HUES6 (cell line): ENCODE measurements around the gene PDLIM1.

Experiments
- H3K27ac ChIP-seq: 2 replicates; pipeline ENCODE4 v1.7.0; 2013; ENCODE audit warnings: low read depth, mild to moderate bottlenecking, low read length, inconsistent platforms
- H3K27me3 ChIP-seq: 2 replicates; pipeline ENCODE4 v1.6.1; 2013; ENCODE audit warnings: low read length; ENCODE audit not compliant: control insufficient read depth, insufficient read depth
- H3K36me3 ChIP-seq: 2 replicates; pipeline ENCODE4 v1.6.1; 2013; ENCODE audit warnings: low read length; ENCODE audit not compliant: control insufficient read depth, insufficient read depth
- H3K4me1 ChIP-seq: 2 replicates; pipeline ENCODE4 v1.6.1; 2013; ENCODE audit warnings: low read length; ENCODE audit not compliant: control insufficient read depth, insufficient read depth
- H3K4me3 ChIP-seq: 2 replicates; pipeline ENCODE4 v1.5.1; 2013; ENCODE audit warnings: low read depth, low read length
- H3K9ac ChIP-seq: one replicate; pipeline ENCODE4 v1.6.1; 2013; ENCODE audit warnings: mild to moderate bottlenecking, low read length
- H3K9me3 ChIP-seq: 2 replicates; pipeline ENCODE4 v1.6.1; 2013; ENCODE audit warnings: low read depth, low read length; ENCODE audit not compliant: control insufficient read depth, insufficient read depth

The PDLIM1 gene

DNA sequence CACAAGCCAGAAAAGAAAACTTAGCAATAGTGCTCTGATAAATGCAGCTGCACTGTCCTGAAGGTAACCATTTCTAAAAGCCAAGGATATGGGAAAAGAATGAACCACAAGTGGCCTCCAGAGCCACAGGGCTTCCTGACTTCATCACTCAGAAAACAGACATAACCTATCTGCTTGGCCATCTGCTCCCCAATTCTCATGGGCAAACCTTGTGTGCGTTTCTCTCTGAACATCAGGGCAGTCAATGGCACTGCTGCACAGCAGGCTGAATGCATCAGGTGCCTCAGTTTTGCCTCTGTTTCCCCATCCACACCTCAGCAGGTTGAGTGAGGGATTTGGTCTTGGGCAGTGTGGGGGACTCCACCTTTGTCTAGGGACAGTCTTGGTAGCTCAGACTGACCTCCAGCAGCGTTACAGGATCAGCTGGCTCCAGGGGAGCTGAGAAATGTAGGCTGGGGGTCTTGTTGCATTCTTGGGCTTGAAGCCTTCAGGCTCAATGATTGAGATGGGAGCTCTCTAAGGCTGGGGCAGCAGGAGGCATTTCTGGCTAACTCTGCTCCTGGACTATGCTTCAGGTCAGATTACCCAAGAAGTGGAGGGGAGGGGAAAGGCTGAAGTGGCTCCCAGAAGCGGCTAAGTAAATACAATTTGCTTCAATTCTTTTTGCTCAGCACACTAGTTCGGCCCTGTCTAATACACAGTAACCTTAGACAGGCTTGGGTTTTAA is 23.6 kb upstream of the PDLIM1 start:
- H3K4me1 ChIP-seq: peaks cover 49% of the 10 kb centered on the region
- peaks cover 6% of the 10 kb centered on the region; the same call in 1 of the 2 replicates for H3K36me3 ChIP-seq
- H3K9me3 ChIP-seq: no peaks in the 10 kb centered on the region
- no peak overlapping the region for H3K4me3 ChIP-seq
- H3K27ac ChIP-seq: no peak overlapping the region
- H3K9ac ChIP-seq: no peak overlapping the region
- no peaks in the 10 kb centered on the region for H3K27me3 ChIP-seq

DNA sequence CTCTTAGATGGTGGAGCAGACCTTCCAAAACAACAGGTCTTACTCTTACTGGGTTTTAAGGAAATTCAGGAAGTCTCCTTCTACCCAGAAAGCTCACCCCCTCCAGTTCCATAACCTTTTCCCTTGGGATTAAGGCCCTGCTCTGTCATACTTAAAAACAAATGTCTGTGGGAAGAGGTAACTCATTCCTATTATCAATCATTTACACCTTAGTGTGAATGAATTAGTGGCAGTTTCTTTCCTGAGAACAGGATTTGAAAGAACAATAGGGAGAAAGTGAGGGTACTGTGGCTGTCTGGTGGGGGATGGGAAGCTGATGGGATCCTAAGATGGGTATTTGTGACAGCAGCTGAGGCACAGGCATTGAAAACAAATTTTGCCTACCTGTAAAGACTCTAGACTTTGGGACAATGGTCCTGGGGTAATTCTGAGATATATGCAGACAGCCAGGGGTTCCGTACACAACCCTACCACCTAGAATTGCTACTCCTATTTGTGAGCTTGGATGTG is 22.2 kb upstream of the PDLIM1 start:
- Histone ChIP-seq H3K27ac (no peak overlapping the region), H3K9ac (no peak overlapping the region), H3K27me3 (no peaks in the 10 kb centered on the region), H3K4me3 (no peak overlapping the region), H3K4me1 (peaks cover 56% of the 10 kb centered on the region), H3K9me3 (no peaks in the 10 kb centered on the region), H3K36me3 (peaks cover 6% of the 10 kb centered on the region; the same call in 1 of the 2 replicates)

DNA sequence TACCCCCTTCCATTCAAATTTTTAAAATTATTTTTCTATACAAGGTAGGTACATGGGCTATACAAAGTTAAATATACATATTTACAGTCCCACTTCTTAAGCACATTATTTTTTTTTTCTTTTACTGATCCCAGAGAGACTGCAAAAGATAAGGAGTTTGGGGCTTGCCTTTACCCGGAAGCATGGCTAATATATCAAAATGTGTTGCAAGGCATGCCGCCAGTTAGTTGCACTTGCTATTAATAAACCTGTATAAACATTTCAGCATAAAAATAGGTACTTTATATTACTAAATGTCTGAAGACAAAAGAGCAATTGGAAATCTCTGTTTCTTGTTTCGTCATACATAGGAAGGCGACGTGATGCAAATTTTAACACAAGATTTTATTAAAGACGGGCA is 21.5 kb upstream of the PDLIM1 start:
- H3K4me1 ChIP-seq: peaks cover 56% of the 10 kb centered on the region
- no peaks in the 10 kb centered on the region for H3K9me3 ChIP-seq
- H3K4me3 ChIP-seq: no peak overlapping the region
- H3K36me3 ChIP-seq: peaks cover 6% of the 10 kb centered on the region; the same call in 1 of the 2 replicates
- no peak overlapping the region for H3K27ac ChIP-seq
- no peak overlapping the region for H3K9ac ChIP-seq
- H3K27me3 ChIP-seq: no peaks in the 10 kb centered on the region

DNA sequence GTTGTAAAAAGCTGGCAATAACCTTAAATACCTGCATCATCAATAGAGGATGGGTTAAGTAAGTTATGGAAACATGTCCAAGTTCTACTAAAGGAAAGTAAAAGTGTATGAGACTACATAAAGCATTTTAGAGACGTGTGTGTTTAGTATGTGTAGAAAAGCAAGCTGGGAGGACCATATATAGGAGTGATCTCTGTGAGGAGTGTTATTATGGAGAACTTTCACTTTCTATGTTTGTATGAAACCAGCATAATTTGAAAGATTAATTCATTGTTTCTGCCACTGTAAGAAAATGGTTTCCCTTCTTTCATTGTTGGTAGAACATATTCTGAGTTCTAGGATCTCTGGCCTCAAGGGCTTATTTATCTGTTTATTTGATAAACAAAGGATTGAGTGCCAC is 19.2 kb upstream of the PDLIM1 start:
- Histone ChIP-seq H3K9ac (no peak overlapping the region), H3K4me3 (no peak overlapping the region), H3K27me3 (no peaks in the 10 kb centered on the region), H3K4me1 (peaks cover 56% of the 10 kb centered on the region), H3K36me3 (peaks cover 6% of the 10 kb centered on the region; the same call in 1 of the 2 replicates), H3K9me3 (no peaks in the 10 kb centered on the region), H3K27ac (no peak overlapping the region)

DNA sequence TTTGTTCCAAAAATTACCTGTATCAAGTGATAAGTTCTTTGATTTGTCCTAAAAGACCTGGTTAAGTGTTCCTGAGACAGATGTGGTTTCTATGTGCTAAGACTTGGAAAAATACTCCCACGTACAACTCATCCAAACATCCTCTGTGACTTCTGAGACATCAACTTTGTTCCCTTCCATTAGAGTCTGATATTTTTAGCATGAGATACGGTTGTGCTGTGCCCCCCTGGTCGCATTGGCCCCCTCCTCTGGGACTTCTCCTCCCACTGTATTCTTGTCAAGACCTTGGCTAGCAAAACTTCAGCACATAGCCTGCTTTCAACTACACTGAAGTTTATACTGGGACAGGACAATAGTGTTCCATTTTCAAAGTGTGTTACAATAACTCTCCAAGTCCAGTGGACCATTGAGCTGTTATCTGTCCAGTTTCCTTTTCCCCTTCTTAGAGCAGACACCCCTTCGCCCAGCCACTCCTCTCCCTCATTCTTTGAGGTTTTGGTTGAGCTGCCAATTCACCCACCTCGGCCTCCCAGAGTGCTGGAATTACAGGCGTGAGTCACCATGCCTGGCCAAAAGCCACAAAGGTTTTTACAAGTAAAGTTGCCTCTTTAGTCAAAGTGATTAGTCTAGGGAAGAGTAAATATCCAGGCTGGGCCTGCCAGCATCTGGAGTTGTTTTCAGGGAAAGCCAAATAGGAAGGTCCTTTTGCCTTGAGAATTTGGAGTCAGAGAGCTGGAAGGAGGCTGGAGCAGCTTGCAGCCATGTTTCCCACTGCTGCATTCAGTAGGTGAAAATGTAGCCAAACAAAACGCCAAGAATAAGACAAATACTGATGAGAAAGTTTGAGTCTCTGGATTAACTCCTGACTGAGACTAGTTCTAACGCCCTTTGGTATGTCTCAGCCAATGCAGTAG is 17.8 kb upstream of the PDLIM1 start:
- Histone ChIP-seq H3K27ac (peak overlapping the region; percentile 80; the same call in 1 of the 2 replicates), H3K4me3 (no peak overlapping the region), H3K9ac (peak overlapping the region; percentile 32), H3K4me1 (peaks cover 60% of the 10 kb centered on the region), H3K27me3 (no peaks in the 10 kb centered on the region), H3K36me3 (no peaks in the 10 kb centered on the region), H3K9me3 (no peaks in the 10 kb centered on the region)

DNA sequence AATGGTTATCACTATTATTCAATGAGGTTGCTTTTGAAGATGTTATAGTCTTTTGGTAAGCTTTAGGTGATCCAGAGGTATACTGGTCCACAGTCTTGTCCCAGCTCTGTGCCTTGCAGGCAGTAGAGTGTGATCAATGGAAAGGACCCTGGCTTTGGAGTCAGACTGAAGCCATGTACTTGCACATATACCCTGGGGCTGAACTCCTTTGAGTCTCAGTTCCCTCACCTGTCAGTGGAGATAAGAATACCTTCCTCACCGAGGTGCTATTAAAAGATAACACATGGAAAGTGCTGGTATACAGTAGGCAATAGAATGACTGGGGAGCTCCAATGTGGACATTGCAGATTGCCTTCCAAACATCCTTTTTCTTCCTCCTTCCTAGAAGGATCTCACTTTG is 16.0 kb upstream of the PDLIM1 start:
- H3K4me1 ChIP-seq: peaks cover 46% of the 10 kb centered on the region
- no peaks in the 10 kb centered on the region for H3K9me3 ChIP-seq
- no peaks in the 10 kb centered on the region for H3K36me3 ChIP-seq
- no peaks in the 10 kb centered on the region for H3K27me3 ChIP-seq
- H3K4me3 ChIP-seq: no peak overlapping the region
- H3K27ac ChIP-seq: no peak overlapping the region
- H3K9ac ChIP-seq: no peak overlapping the region

DNA sequence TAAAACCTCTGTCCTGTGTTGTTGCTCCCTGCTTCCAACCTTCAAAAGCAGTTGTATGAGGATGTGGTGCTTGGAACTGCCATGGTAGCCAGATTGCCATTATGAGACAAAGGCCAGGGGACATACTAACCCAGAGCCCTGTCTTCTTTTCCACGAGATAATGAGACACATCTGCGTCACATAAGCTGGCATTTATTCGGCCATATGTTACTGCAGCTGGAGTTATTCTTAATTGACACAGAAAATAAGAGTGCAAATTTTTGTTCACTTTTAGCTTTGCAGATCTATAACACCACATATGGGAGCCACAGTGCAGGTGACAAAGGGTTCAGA is 15.5 kb upstream of the PDLIM1 start:
- no peaks in the 10 kb centered on the region for H3K9me3 ChIP-seq
- peaks cover 44% of the 10 kb centered on the region for H3K4me1 ChIP-seq
- no peak overlapping the region for H3K9ac ChIP-seq

DNA sequence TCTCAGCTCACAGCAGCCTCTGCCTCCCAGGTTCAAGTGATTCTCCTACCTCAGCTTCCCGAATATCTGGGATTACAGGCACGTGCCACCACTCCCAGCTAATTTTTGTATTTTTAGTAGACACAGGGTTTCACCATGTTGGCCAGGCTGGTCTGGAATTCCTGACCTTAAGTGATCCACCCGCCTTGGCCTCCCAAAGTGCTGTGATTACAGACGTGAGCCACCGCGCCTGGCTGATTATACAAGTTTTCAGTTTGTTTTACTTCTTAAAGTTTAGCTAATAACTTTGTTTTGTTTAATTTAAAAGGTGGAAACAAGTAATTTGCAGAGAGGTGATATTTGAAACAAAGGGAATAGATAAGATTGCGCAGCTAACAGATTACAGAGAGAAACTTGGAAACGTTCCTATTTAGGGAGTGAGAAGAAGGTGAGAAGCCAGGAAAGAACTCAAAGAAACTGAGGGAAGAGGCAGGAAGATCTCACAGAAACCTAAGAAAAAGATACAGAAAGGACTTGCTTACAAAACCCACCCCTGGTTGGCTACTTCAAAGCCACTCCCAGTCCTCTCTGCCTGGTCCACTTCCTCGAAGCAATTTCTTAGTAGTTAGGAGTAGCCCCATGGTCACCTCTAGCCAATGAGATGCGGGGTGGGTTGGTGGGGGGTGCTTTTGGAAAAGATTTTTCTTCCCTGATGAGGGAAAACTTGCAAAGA is 15.0 kb upstream of the PDLIM1 start:
- H3K9ac ChIP-seq: no peak overlapping the region
- H3K4me3 ChIP-seq: no peak overlapping the region
- H3K27ac ChIP-seq: no peak overlapping the region
- H3K9me3 ChIP-seq: no peaks in the 10 kb centered on the region
- H3K36me3 ChIP-seq: no peaks in the 10 kb centered on the region
- H3K4me1 ChIP-seq: peaks cover 40% of the 10 kb centered on the region
- H3K27me3 ChIP-seq: no peaks in the 10 kb centered on the region

More for the DNA sequence above, 15.5 kb upstream of the PDLIM1 start:
- H3K36me3 ChIP-seq: no peaks in the 10 kb centered on the region
- H3K27ac ChIP-seq: no peak overlapping the region
- no peak overlapping the region for H3K4me3 ChIP-seq
- H3K27me3 ChIP-seq: no peaks in the 10 kb centered on the region

DNA sequence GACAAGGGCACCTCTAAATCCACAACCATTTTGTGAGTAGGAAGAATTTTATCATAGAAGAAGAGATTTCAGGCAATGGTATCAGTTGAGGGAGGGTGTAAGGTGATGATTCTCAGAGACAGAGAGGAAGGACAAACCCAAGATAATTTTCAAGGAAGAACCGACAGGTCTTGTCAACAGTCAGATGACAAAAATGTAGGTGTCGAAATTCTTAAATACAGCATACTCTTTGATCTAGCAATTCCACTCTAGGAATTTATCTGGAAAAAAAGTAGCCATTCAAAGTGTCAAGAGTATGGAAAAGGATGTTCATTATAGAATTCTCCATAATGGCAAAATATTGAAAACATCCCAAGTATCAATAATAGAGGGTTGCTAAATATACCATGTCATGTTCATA is 14.2 kb upstream of the PDLIM1 start:
- no peaks in the 10 kb centered on the region for H3K9me3 ChIP-seq
- H3K9ac ChIP-seq: no peak overlapping the region
- no peak overlapping the region for H3K4me3 ChIP-seq
- H3K27ac ChIP-seq: no peak overlapping the region
- H3K36me3 ChIP-seq: no peaks in the 10 kb centered on the region
- no peaks in the 10 kb centered on the region for H3K27me3 ChIP-seq
- H3K4me1 ChIP-seq: peaks cover 33% of the 10 kb centered on the region

DNA sequence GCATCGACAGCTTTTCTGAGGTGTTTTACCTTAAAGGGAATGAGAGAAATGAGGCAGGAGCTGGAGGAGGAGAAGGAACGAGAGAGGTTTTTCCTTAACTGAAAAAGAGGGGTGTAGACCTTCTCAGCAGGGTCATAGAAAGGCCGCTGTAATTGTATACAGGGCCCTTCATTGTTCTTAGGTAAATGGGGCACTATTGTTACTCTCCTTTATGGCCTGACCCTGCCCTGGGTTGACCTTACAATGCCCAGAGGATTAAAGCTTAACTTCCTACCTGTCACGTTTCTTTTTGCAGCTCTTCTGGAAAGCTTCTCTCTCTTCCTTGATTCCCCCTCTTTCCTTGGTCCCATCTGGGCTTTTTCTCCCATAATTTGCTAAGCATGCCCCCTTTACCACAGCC is 13.7 kb upstream of the PDLIM1 start:
- no peak overlapping the region for H3K27ac ChIP-seq
- H3K4me1 ChIP-seq: peaks cover 27% of the 10 kb centered on the region
- H3K36me3 ChIP-seq: no peaks in the 10 kb centered on the region
- no peak overlapping the region for H3K4me3 ChIP-seq
- H3K9ac ChIP-seq: no peak overlapping the region
- no peaks in the 10 kb centered on the region for H3K9me3 ChIP-seq
- H3K27me3 ChIP-seq: no peaks in the 10 kb centered on the region
